ENCODE data around the gene LCN15. TPM values are rescaled to one million over a fixed set of nuclear protein-coding genes. Genes with fewer than 3 reads are reported as not detected.

The LCN15 gene, protein sequence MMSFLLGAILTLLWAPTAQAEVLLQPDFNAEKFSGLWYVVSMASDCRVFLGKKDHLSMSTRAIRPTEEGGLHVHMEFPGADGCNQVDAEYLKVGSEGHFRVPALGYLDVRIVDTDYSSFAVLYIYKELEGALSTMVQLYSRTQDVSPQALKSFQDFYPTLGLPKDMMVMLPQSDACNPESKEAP
- total RNA-seq (2022): not detected in 2 replicates
- Bru-seq, nascent RNA: not detected
- BruChase-seq, experiment 1, labeled RNA remaining after a 2-hour chase: not detected
- BruChase-seq, experiment 2, labeled RNA remaining after a 6-hour chase: not detected
- long read RNA-seq: 0 reads

DNA sequence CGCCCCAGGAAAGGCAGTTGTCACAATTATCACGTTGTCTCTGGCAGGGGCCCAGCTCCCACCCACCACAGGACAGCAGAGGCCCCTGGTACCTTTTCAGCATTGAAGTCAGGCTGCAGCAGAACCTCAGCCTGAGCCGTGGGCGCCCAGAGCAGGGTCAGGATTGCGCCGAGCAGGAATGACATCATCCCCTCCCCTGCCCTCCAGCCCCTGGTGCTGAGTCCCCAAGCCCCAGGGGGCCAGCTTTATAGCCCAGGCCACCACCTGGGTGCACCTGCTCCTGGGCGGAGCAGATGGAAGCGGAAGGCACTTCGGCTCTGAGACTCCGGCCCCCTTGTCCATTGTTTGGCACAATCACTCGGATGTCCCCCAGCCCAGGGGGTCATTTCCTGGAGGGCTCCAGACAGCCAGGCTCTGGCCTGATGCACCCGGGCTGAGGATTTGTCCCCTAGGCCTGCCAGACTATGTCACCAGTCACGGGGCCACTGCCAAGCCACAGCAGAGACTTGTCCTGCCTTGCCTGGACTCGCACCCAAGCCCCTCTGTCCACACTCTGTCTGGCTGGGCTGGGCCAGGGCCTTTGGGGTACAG, at the start of gene LCN15:
Gene LCN15 (minus strand): TSS at position 218 of the 591 bp plus-strand sequence. CDS start 30 bp downstream, at position 188.
- Mint-ChIP-seq H3K27me3 (ENCODE audit: insufficient read depth, unreplicated experiment) (no peaks in the 10 kb centered on the region), H3K27ac (ENCODE audit: unreplicated experiment) (no peak within 1 kb of the TSS), H3K36me3 (ENCODE audit: insufficient read depth, unreplicated experiment) (no peaks in the 10 kb centered on the region), H3K4me1 (ENCODE audit: low read depth, unreplicated experiment) (peaks cover 14% of the 10 kb centered on the region), H3K4me3 (ENCODE audit: unreplicated experiment) (no peak within 1 kb of the TSS), H3K9me3 (ENCODE audit: unreplicated experiment) (no peaks in the 10 kb centered on the region)
- Histone ChIP-seq H3K27me3 (replicated peaks; ENCODE audit: control insufficient read depth, insufficient read depth, low read length) (no peaks in the 10 kb centered on the region), H3K9me3 (no peaks in the 10 kb centered on the region), H3K36me3 (ENCODE audit: control insufficient read depth, insufficient read depth, low read length) (no peaks in the 10 kb centered on the region), H3K4me1 (peaks cover 7% of the 10 kb centered on the region), H3K4me3 (ENCODE audit: low read depth, low read length) (no peak within 1 kb of the TSS)
- TF ChIP-seq, protein P1, sequence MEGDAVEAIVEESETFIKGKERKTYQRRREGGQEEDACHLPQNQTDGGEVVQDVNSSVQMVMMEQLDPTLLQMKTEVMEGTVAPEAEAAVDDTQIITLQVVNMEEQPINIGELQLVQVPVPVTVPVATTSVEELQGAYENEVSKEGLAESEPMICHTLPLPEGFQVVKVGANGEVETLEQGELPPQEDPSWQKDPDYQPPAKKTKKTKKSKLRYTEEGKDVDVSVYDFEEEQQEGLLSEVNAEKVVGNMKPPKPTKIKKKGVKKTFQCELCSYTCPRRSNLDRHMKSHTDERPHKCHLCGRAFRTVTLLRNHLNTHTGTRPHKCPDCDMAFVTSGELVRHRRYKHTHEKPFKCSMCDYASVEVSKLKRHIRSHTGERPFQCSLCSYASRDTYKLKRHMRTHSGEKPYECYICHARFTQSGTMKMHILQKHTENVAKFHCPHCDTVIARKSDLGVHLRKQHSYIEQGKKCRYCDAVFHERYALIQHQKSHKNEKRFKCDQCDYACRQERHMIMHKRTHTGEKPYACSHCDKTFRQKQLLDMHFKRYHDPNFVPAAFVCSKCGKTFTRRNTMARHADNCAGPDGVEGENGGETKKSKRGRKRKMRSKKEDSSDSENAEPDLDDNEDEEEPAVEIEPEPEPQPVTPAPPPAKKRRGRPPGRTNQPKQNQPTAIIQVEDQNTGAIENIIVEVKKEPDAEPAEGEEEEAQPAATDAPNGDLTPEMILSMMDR (IDR thresholded peaks at IDR 0.05; ENCODE audit: insufficient read depth in 1 of 2, low read depth in 1 of 2, low read length in 1 of 2, severe bottlenecking in 1 of 2, unreplicated experiment in 1 of 2): no peak
- intact Hi-C loops (cut with micrococcal nuclease; ENCODE audit: unreplicated experiment): no loop called here
- CTCF ChIA-PET: no interaction called here
- DNase-seq: no peak
- no TSS peak for BruUV-seq (replicated peaks)
- POLR2A ChIA-PET: no interaction called here

DNA sequence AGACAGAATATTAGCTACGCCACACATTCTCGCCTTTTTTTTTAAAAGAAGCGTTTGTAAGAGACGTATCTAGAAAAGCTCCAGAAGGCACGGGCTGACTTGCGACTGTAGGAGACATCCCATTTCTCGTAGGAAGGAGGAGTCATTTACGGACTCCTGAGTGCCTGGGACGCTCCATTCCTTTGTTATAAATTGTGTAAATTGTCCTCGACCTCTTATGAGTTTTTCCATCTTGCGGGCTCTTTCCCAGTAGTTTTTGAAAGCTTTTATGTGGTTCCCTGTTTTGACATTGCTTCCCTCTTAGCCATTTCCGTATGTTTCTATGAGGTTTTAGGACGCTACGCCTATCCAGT, 44.5 kb upstream of the LCN15 start:
- Histone ChIP-seq H3K36me3 (ENCODE audit: control insufficient read depth, insufficient read depth, low read length) (peaks cover 5% of the 10 kb centered on the region), H3K27me3 (replicated peaks; ENCODE audit: control insufficient read depth, insufficient read depth, low read length) (no peaks in the 10 kb centered on the region), H3K4me3 (ENCODE audit: low read depth, low read length) (peak overlapping the region; percentile 90), H3K9me3 (no peaks in the 10 kb centered on the region), H3K4me1 (peaks cover 18% of the 10 kb centered on the region; the same call in 1 of the 2 replicates)
- POLR2A ChIA-PET: interaction anchor here (0.5 kb wide), 1 partner anchor 1068 kb away, joined by 3 read pairs; no protein-coding TSS in a partner anchor
- Mint-ChIP-seq H3K27ac (ENCODE audit: unreplicated experiment) (peak overlapping the region; percentile 58), H3K27me3 (ENCODE audit: insufficient read depth, unreplicated experiment) (no peaks in the 10 kb centered on the region), H3K4me1 (ENCODE audit: low read depth, unreplicated experiment) (peaks cover 6% of the 10 kb centered on the region), H3K9me3 (ENCODE audit: unreplicated experiment) (no peaks in the 10 kb centered on the region), H3K4me3 (ENCODE audit: unreplicated experiment) (peak overlapping the region; percentile 75), H3K36me3 (ENCODE audit: insufficient read depth, unreplicated experiment) (peaks cover 67% of the 10 kb centered on the region)
- intact Hi-C loops (cut with micrococcal nuclease; ENCODE audit: unreplicated experiment): loop anchor here (5.0 kb wide), 1 partner anchor 39 kb away; the partner anchor contains the start of gene PHPT1
- TF ChIP-seq, protein P1 (IDR thresholded peaks at IDR 0.05; ENCODE audit: insufficient read depth in 1 of 2, low read depth in 1 of 2, low read length in 1 of 2, severe bottlenecking in 1 of 2, unreplicated experiment in 1 of 2): no peak
- no TSS peak for BruUV-seq (replicated peaks)
- no peak for DNase-seq
- CTCF ChIA-PET: no interaction called here

DNA sequence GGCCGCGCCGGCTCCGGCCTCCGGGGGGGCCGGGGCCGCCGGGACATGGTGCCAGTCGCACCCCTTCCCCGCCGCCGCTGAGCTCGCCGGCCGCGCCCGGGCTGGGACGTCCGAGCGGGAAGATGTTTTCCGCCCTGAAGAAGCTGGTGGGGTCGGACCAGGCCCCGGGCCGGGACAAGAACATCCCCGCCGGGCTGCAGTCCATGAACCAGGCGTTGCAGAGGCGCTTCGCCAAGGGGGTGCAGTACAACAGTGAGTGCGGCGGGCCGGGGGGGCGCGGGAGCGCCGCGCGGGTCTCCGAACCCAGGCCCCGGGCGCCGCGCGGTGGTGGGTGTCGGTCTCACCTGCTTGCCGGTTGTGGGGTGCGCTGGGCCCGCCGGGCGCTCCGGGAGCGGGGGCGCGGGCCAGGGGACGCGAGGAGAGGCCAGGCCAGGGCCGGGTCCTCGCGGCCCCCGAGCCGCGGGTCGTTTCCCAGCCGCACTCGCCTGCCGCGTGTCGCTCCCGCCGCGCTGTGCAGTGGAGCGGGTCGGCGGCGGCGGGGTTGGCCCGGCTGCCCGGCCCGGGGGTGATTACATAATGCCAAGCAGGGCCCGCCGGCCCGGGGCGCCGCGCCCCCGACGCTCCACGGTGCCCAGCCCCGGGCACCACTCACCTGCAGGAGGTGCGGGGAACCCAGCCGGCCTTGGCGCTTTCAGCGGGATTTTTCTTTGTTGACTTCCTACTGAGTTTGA, 43.9 kb upstream of the LCN15 start:
- peaks cover 62% of the 10 kb centered on the region for H3K36me3 Mint-ChIP-seq (ENCODE audit: insufficient read depth, unreplicated experiment)
- intact Hi-C loops (cut with micrococcal nuclease; ENCODE audit: unreplicated experiment): loop anchor here (5.0 kb wide), 1 partner anchor 39 kb away; the partner anchor contains the start of gene PHPT1
- peaks cover 6% of the 10 kb centered on the region for H3K4me1 Mint-ChIP-seq (ENCODE audit: low read depth, unreplicated experiment)

More for the DNA sequence above, 43.9 kb upstream of the LCN15 start:
- peak overlapping the region; percentile 75 for H3K4me3 Mint-ChIP-seq (ENCODE audit: unreplicated experiment)
- Histone ChIP-seq H3K4me1 (peaks cover 18% of the 10 kb centered on the region; the same call in 1 of the 2 replicates), H3K4me3 (ENCODE audit: low read depth, low read length) (peak overlapping the region; percentile 90), H3K36me3 (ENCODE audit: control insufficient read depth, insufficient read depth, low read length) (peaks cover 7% of the 10 kb centered on the region), H3K9me3 (no peaks in the 10 kb centered on the region), H3K27me3 (replicated peaks; ENCODE audit: control insufficient read depth, insufficient read depth, low read length) (no peaks in the 10 kb centered on the region)
- DNase-seq: peak in 1 of 2 experiments; percentile 60
- no TSS peak for BruUV-seq (replicated peaks)
- peak overlapping the region; percentile 58 for H3K27ac Mint-ChIP-seq (ENCODE audit: unreplicated experiment)
- POLR2A ChIA-PET: interaction anchor here (0.5 to 1.3 kb wide), 3 partner anchors 262 to 1067 kb away, joined by 3 read pairs; partner anchors contain the start of genes MAN1B1 and SAPCD2
- TF ChIP-seq, protein P1 (IDR thresholded peaks at IDR 0.05; ENCODE audit: insufficient read depth in 1 of 2, low read depth in 1 of 2, low read length in 1 of 2, severe bottlenecking in 1 of 2, unreplicated experiment in 1 of 2): no peak
- CTCF ChIA-PET: interaction anchor here (0.7 to 1.4 kb wide), 3 partner anchors 34 to 81 kb away, joined by 3 to 5 read pairs (median 4); partner anchors contain the start of gene AJM1
- no peaks in the 10 kb centered on the region for H3K9me3 Mint-ChIP-seq (ENCODE audit: unreplicated experiment)
- H3K27me3 Mint-ChIP-seq (ENCODE audit: insufficient read depth, unreplicated experiment): no peaks in the 10 kb centered on the region

All from Caco-2 (cell line).